K562 (cell line): Measurements from ENCODE around the gene SUPT20HL2. TPM values are rescaled to one million over a fixed set of nuclear protein-coding genes. Genes with fewer than 3 reads are reported as not detected.
A peak's percentile ranks its signal among the peaks of the same experiment; 100 is the strongest.

Experiments
- ATAC-seq: fragments of 200-7000 bp; cut with Tn5 transposase; 3 replicates; pipeline ENCODE4 v1.9.1; 2020; ENCODE audit warnings: moderate library complexity
- BruUV-seq: library from RNA; stranded (reverse); fragments of 400-500 nt; replicated peaks from 2 replicates; lab custom pipeline; 2021; lab: Mats Ljungman, UMichigan
- CTCF ChIA-PET: fragments of 300-600 bp; formaldehyde crosslinking; extraction: SDS; loops from one replicate; lab custom pipeline; 2021; ENCODE audit warnings: low intra/inter-chr PET ratio; lab: Yijun Ruan, JAX
- POLR2A ChIA-PET: fragments of 300-600, 350-650 bp; sonication (Branson Sonifier 250); formaldehyde crosslinking; extraction: SDS; loops from one replicate; lab custom pipeline; 2021; ENCODE audit warnings: antibody characterized with exemption, inconsistent platforms; lab: Yijun Ruan, JAX
- DNase-seq, 4 experiments: peaks; one replicate each; pipeline versions ENCODE4 v3.0.0 to v3.0.0-alpha.2; 2011 to 2018; ENCODE audit warnings: low spot score in 3 of 4, mixed read lengths in 3 of 4; ENCODE audit errors: extremely low read depth in 1 of 4
- FAIRE-seq: peaks from 2 replicates; lab custom pipeline; 2011; peaks lifted over from hg19 to GRCh38; lab: Jason Lieb, UNC
- H2AFZ ChIP-seq: 2 replicates; pipeline ENCODE4 v1.6.0; 2011; ENCODE audit warnings: low read depth, low read length, control low read depth, inconsistent platforms
- H3K27ac ChIP-seq: fragments of 200-600 bp; 3 replicates; pipeline ENCODE4 v1.8.0; 2011; ENCODE audit warnings: low read depth, mild to moderate bottlenecking, control low read depth, inconsistent platforms, low read length, moderate library complexity, mixed read lengths; ENCODE audit errors: extremely low read depth
- H3K27me3 ChIP-seq, 2 experiments: fragments of 300-600 bp in 1 of 2; 2 replicates in 1 of 2; 3 replicates in 1 of 2; pipeline versions ENCODE4 v1.6.0 to v1.8.0; 2011; ENCODE audit warnings: inconsistent platforms in 2 of 2, low read length in 2 of 2, mild to moderate bottlenecking in 1 of 2, mixed read lengths in 1 of 2, moderate library complexity in 1 of 2; ENCODE audit not compliant: control insufficient read depth in 2 of 2, insufficient read depth in 2 of 2
- H3K36me3 ChIP-seq: fragments of 300-600 bp; 3 replicates; pipeline ENCODE4 v1.8.0; 2011; ENCODE audit warnings: mild to moderate bottlenecking, low read length, inconsistent platforms; ENCODE audit not compliant: control insufficient read depth, insufficient read depth
- H3K4me1 ChIP-seq, 2 experiments: fragments of 200-600 bp in 1 of 2; replicated peaks in 1 of 2; 2 replicates in 1 of 2; 3 replicates in 1 of 2; pipeline versions ENCODE4 v1.5.1 to v1.8.0; 2011; ENCODE audit warnings: inconsistent platforms in 2 of 2, low read length in 2 of 2, mild to moderate bottlenecking in 1 of 2, mixed read lengths in 1 of 2, moderate library complexity in 1 of 2; ENCODE audit not compliant: control insufficient read depth in 2 of 2, insufficient read depth in 2 of 2
- H3K4me2 ChIP-seq: 2 replicates; pipeline ENCODE4 v1.6.1; 2011; ENCODE audit warnings: low read length, control low read depth, inconsistent platforms, mixed read lengths; ENCODE audit not compliant: insufficient read depth
- H3K4me3 ChIP-seq: fragments of 200-600 bp; sonication (generic), shearing (Covaris generic); 2 replicates; pipeline ENCODE4 v1.5.1; 2016; ENCODE audit warnings: control low read depth, inconsistent platforms
- H3K79me2 ChIP-seq: fragments of 200-600 bp; 3 replicates; pipeline ENCODE4 v1.8.0; 2011; ENCODE audit warnings: low read length, inconsistent platforms; ENCODE audit not compliant: control insufficient read depth, insufficient read depth
- H3K9ac ChIP-seq, 2 experiments: 2 replicates each; pipeline versions ENCODE4 v1.6.0 to v1.6.1; 2011; ENCODE audit warnings: low read depth in 2 of 2, low read length in 2 of 2, control low read depth in 1 of 2, inconsistent platforms in 1 of 2, mild to moderate bottlenecking in 1 of 2, mixed read lengths in 1 of 2; ENCODE audit not compliant: insufficient read depth in 1 of 2
- H3K9me1 ChIP-seq: one replicate; pipeline ENCODE4 v1.6.0; 2011; ENCODE audit warnings: inconsistent platforms, mild to moderate bottlenecking, low read length, moderate library complexity; ENCODE audit not compliant: control insufficient read depth, insufficient read depth
- H3K9me3 ChIP-seq: replicated peaks from 2 replicates; pipeline ENCODE4 v1.5.1; 2011; ENCODE audit warnings: low read depth, low read length, inconsistent platforms; ENCODE audit not compliant: control insufficient read depth, insufficient read depth
- H4K20me1 ChIP-seq: replicated peaks from 2 replicates; pipeline ENCODE4 v1.6.1; 2011; ENCODE audit warnings: low read length, inconsistent platforms, mixed read lengths; ENCODE audit not compliant: control insufficient read depth, insufficient read depth
- HES1 ChIP-seq: fragments of 450-650 bp; IDR thresholded peaks from 2 replicates; pipeline ENCODE4 v1.6.1; 2016; ENCODE audit warnings: low read depth, mild to moderate bottlenecking, moderate library complexity
- KDM5B ChIP-seq: fragments of 200-600 bp; sonication (generic); IDR thresholded peaks from 2 replicates; pipeline ENCODE4 v1.6.1; 2012; ENCODE audit warnings: low read depth, mild to moderate bottlenecking, moderate library complexity, low read length, control low read depth, inconsistent platforms; ENCODE audit not compliant: insufficient replicate concordance
- PYGO2 ChIP-seq: fragments of 450-650 bp; IDR thresholded peaks from 2 replicates; pipeline ENCODE4 v1.6.1; 2016; ENCODE audit warnings: mild to moderate bottlenecking, missing genetic modification characterization, moderate library complexity, missing compliant biosample characterization
- RAD21 ChIP-seq, 2 experiments: fragments of 250-450 bp in 1 of 2; fragments of 450-650 bp in 1 of 2; sonication (Bioruptor Pico) in 1 of 2; formaldehyde crosslinking in 1 of 2; IDR thresholded peaks in 1 of 2; conservative IDR thresholded peaks in 1 of 2; 2 replicates each; pipeline versions ENCODE4 v1.4.0 to v1.8.0; 2020 to 2022; ENCODE audit warnings: mild to moderate bottlenecking in 2 of 2, moderate library complexity in 1 of 2
- REST ChIP-seq, 2 experiments: fragments of 450-650 bp; formaldehyde crosslinking in 1 of 2; IDR thresholded peaks; 2 replicates each; pipeline versions ENCODE4 v1.4.0 to v1.6.1; 2014 to 2020; ENCODE audit warnings: mild to moderate bottlenecking in 2 of 2, borderline replicate concordance in 1 of 2, low read depth in 1 of 2
- ZBTB2 ChIP-seq: fragments of 450-650 bp; IDR thresholded peaks from 2 replicates; pipeline ENCODE4 v1.6.1; 2016; ENCODE audit warnings: antibody characterized with exemption
- WGBS: fragments of 100-300 bp; shearing (Covaris generic); methylation state at CpG from one replicate; pipeline ENCODE4 v1.1.6; 2016; ENCODE audit warnings: low coverage, mixed read lengths; ENCODE audit not compliant: insufficient coverage; ENCODE audit errors: missing lambda C conversion rate; 5-methylcytosine and 5-hydroxymethylcytosine counted together
- in situ Hi-C: fragments of 300-500 bp; cut with MboI; formaldehyde crosslinking; loops from 4 replicates; pipeline ENCODE4 v1.15.0; 2018; ENCODE audit warnings: inconsistent platforms, mixed read lengths
- intact Hi-C: fragments of 100-400 bp; cut with micrococcal nuclease; formaldehyde crosslinking; loops from 2 replicates; pipeline ENCODE4 v1.14.2; 2022
- polyA plus RNA-seq, 8 experiments: library from polyadenylated mRNA; depleted of rRNA in 4 of 8; stranded (reverse) in 5 of 8; unstranded in 3 of 8; fragments of >200 nt; fragmentation: Nextera tagmentation in 2 of 8; fragmentation: Illumina TruSeq in 1 of 8; extraction: Ambion mirVana in 2 of 8; extraction: Trizol in 1 of 8; gene quantifications; 2 replicates each; pipeline versions ENCODE4 v1.2.1 to v1.2.3, GENCODE V29; 2011 to 2014; ENCODE audit warnings: inconsistent platforms in 1 of 8, missing spikeins in 1 of 8
- total RNA-seq, 7 experiments: library from RNA; depleted of rRNA in 6 of 7; stranded (reverse); fragments of >200 nt in 6 of 7; fragmentation: Illumina TruSeq in 2 of 7; extraction: Trizol in 2 of 7; gene quantifications; 2 replicates each; pipeline versions ENCODE4 v1.2.1 to v1.2.3, GENCODE V29; 2011 to 2021; ENCODE audit warnings: low replicate concordance in 1 of 7

The SUPT20HL2 gene
- total and polyA plus RNA-seq, 9 of the 15 experiments (the other 6 are each of a cell fraction or from before 2014, with no cell fraction given), result 0.04 TPM; not detected in 8

GRCh38 chrX:24285082-24285481, 28.8 kb downstream of the SUPT20HL2 start:
- TF ChIP-seq REST (IDR thresholded peaks at IDR 0.05; ENCODE audit: borderline replicate concordance) (peak; percentile 24; the same call in 1 of the 2 replicates), REST (CRISPR knock-in tag; IDR thresholded peaks at IDR 0.05; ENCODE audit: low read depth) (no peak), KDM5B (no peak), RAD21 (CRISPR knock-in tag; conservative IDR thresholded peaks at IDR 0.05 in 1 of 2, IDR thresholded peaks at IDR 0.05 in 1 of 2) (peak in 1 of 2 experiments; percentile 29; a peak in 2 of 4 replicates), PYGO2 (no peak), HES1 (no peak), ZBTB2 (no peak)
- in situ Hi-C loops (no loop called here), intact Hi-C loops (no loop called here)
- Histone ChIP-seq H3K4me2 (no peak overlapping the region), H3K9ac (no peak overlapping the region), H3K27me3 (peaks cover 3 to 27% of the 10 kb centered on the region in 2 experiments; a peak in 3 of 5 replicates), H3K36me3 (no peaks in the 10 kb centered on the region), H3K9me1 (no peaks in the 10 kb centered on the region), H3K79me2 (no peaks in the 10 kb centered on the region), H4K20me1 (no peaks in the 10 kb centered on the region), H3K4me1 (no peaks in the 10 kb centered on the region), H3K9me3 (no peaks in the 10 kb centered on the region), H3K4me3 (no peak overlapping the region), H3K27ac (no peak overlapping the region), H2AFZ (no peak overlapping the region)
- POLR2A ChIA-PET, result interaction anchor here (0.7 kb wide), 1 partner anchor 617 kb away, joined by 3 read pairs; no protein-coding TSS in a partner anchor
- no TSS peak for BruUV-seq
- FAIRE-seq, result no peak
- DNase-seq, result no peak
- CTCF ChIA-PET, result no interaction called here
- WGBS, result 2% methylated on average over 5 of the region's 5 CpGs
- ATAC-seq, result no peak
